B cell (primary cell): ENCODE results near the gene NPPA. TPM values are rescaled to one million over a fixed set of nuclear protein-coding genes. Genes with fewer than 3 reads are reported as not detected.
A peak's percentile ranks its signal among the peaks of the same experiment; 100 is the strongest.

Source experiments
- ATAC-seq: fragments of 200-7000 bp; cut with Tn5 transposase; one replicate; pipeline ENCODE4 v1.10.0; 2021; ENCODE audit warnings: low read depth, mild to moderate bottlenecking, moderate number of reproducible peaks, moderate library complexity
- CTCF ChIA-PET: fragments of 350-600 bp; sonication (Branson Sonifier 250); formaldehyde crosslinking; loops from one replicate; lab custom pipeline; 2021; ENCODE audit warnings: antibody characterized with exemption, inconsistent platforms; lab: Charles Lee
- POLR2A ChIA-PET: fragments of 350-600 bp; sonication (Branson Sonifier 250); formaldehyde crosslinking; loops from one replicate; lab custom pipeline; 2021; ENCODE audit warnings: antibody characterized with exemption; lab: Charles Lee
- DNase-seq: peaks from one replicate; pipeline ENCODE4 v3.0.0; 2013
- H2AFZ ChIP-seq: 2 replicates; pipeline ENCODE4 v1.6.1; 2012; ENCODE audit warnings: mild to moderate bottlenecking, low read depth, low read length; ENCODE audit not compliant: insufficient read depth, poor library complexity, severe bottlenecking
- H3K27ac ChIP-seq, 2 donors: 1 replicate in 1 of 2; 2 replicates in 1 of 2; pipeline ENCODE4 v1.5.1; 2012 to 2013; ENCODE audit warnings: low read length in 2 of 2, mild to moderate bottlenecking in 2 of 2, moderate library complexity in 1 of 2
- H3K27me3 ChIP-seq, 4 experiments: fragments of 200-600 bp in 1 of 4; sonication (generic) in 1 of 4; replicated peaks in 1 of 4; 1 replicate in 2 of 4; 2 replicates in 2 of 4; pipeline versions ENCODE4 v1.6.1 to v1.7.0; 2013 to 2016; ENCODE audit warnings: low read length in 3 of 4, mild to moderate bottlenecking in 2 of 4, mixed read lengths in 1 of 4, moderate library complexity in 1 of 4; ENCODE audit not compliant: insufficient read depth in 4 of 4, control insufficient read depth in 3 of 4; ENCODE audit errors: control extremely low read depth in 1 of 4
- H3K36me3 ChIP-seq, 2 experiments: replicated peaks in 1 of 2; 1 replicate in 1 of 2; 2 replicates in 1 of 2; pipeline versions ENCODE4 v1.6.1 to v1.7.1; 2013; ENCODE audit warnings: low read length in 1 of 2; ENCODE audit not compliant: insufficient read depth in 2 of 2, control insufficient read depth in 1 of 2; ENCODE audit errors: control extremely low read depth in 1 of 2, extremely low read depth in 1 of 2
- H3K4me1 ChIP-seq, 2 donors: fragments of 200-600 bp in 1 of 2; sonication (generic) in 1 of 2; 1 replicate in 1 of 2; 2 replicates in 1 of 2; pipeline versions ENCODE4 v1.5.1 to v1.6.1; 2013 to 2017; ENCODE audit warnings: low read length in 2 of 2; ENCODE audit not compliant: control insufficient read depth in 2 of 2, insufficient read depth in 2 of 2
- H3K4me2 ChIP-seq: replicated peaks from 2 replicates; pipeline ENCODE3; 2012; ENCODE audit warnings: mild to moderate bottlenecking, low read depth, low read length; ENCODE audit not compliant: poor library complexity, severe bottlenecking
- H3K4me3 ChIP-seq, 5 experiments: fragments of 200-600 bp in 1 of 5; sonication (generic) in 1 of 5; 1 replicate in 3 of 5; 2 replicates in 2 of 5; pipeline versions ENCODE4 v1.5.1 to v1.7.0; 2011 to 2016; ENCODE audit warnings: low read length in 4 of 5, mild to moderate bottlenecking in 4 of 5, low read depth in 2 of 5, control low read depth in 1 of 5, moderate library complexity in 1 of 5; ENCODE audit not compliant: insufficient read depth in 1 of 5; ENCODE audit errors: control extremely low read depth in 1 of 5, extremely low read depth in 1 of 5
- H3K79me2 ChIP-seq: fragments of 200-600 bp; sonication (generic); one replicate; pipeline ENCODE4 v1.6.0; 2016; ENCODE audit warnings: low read length; ENCODE audit not compliant: control insufficient read depth, insufficient read depth
- H3K9ac ChIP-seq: fragments of 200-600 bp; sonication (generic); 2 replicates; pipeline ENCODE4 v1.6.1; 2017; ENCODE audit warnings: mild to moderate bottlenecking, low read length, moderate library complexity
- H3K9me3 ChIP-seq, 3 donors: one replicate each; pipeline versions ENCODE4 v1.6.1 to v1.7.1; 2013; ENCODE audit warnings: low read length in 2 of 3; ENCODE audit not compliant: control insufficient read depth in 2 of 3, insufficient read depth in 1 of 3; ENCODE audit errors: control extremely low read depth in 1 of 3
- H4K20me1 ChIP-seq: 2 replicates; pipeline ENCODE4 v1.6.0; 2012; ENCODE audit warnings: mild to moderate bottlenecking, low read length; ENCODE audit not compliant: insufficient read depth, control insufficient read depth, poor library complexity, severe bottlenecking
- H3K27ac Mint-ChIP-seq: one replicate; pipeline ENCODE4 v1.8.0; 2021; ENCODE audit warnings: mixed read lengths
- H3K27me3 Mint-ChIP-seq: one replicate; pipeline ENCODE4 v1.8.0; 2021; ENCODE audit warnings: mixed read lengths
- H3K4me1 Mint-ChIP-seq: one replicate; pipeline ENCODE4 v1.8.0; 2021; ENCODE audit warnings: mixed read lengths
- H3K4me3 Mint-ChIP-seq: one replicate; pipeline ENCODE4 v1.8.0; 2021; ENCODE audit warnings: mixed read lengths
- H3K9me3 Mint-ChIP-seq: one replicate; pipeline ENCODE4 v1.8.0; 2022; ENCODE audit warnings: mixed read lengths; ENCODE audit not compliant: insufficient read depth
- EZH2 ChIP-seq: IDR thresholded peaks from 2 replicates; pipeline ENCODE4 v1.6.1; 2012; ENCODE audit warnings: borderline replicate concordance, low read depth, mild to moderate bottlenecking, moderate library complexity, low read length; ENCODE audit not compliant: insufficient read depth, poor library complexity, severe bottlenecking
- WGBS: methylation state at CpG from one replicate; pipeline ENCODE4 v1.1.5; 2013; ENCODE audit warnings: missing lambda C conversion rate; ENCODE audit not compliant: insufficient coverage; 5-methylcytosine and 5-hydroxymethylcytosine counted together
- intact Hi-C: fragments of 100-400 bp; cut with micrococcal nuclease; formaldehyde crosslinking; loops from one replicate; pipeline ENCODE4 v1.10.0; 2022
- polyA plus RNA-seq: library from polyadenylated mRNA; depleted of rRNA; stranded (reverse); fragments of >200 nt; gene quantifications from 2 replicates; pipeline ENCODE4 v1.2.3, GENCODE V29; 2012
- total RNA-seq, 2 donors: library from RNA; stranded (reverse); fragments of 120-200 nt in 1 of 2; gene quantifications; 1 replicate in 1 of 2; 2 replicates in 1 of 2; pipeline versions ENCODE4 v1.2.3 to v1.2.4, GENCODE V29; 2013 to 2022
- TF ChIP-seq, protein P1 (sequence below): fragments of 200-600 bp; IDR thresholded peaks from one replicate; pipeline ENCODE4 v1.8.0; 2022; ENCODE audit warnings: antibody characterized with exemption, mild to moderate bottlenecking

Gene NPPA
- total and polyA plus RNA-seq, 2 donors (not counting 1 experiment from before 2014, with no cell fraction given): not detected

DNA sequence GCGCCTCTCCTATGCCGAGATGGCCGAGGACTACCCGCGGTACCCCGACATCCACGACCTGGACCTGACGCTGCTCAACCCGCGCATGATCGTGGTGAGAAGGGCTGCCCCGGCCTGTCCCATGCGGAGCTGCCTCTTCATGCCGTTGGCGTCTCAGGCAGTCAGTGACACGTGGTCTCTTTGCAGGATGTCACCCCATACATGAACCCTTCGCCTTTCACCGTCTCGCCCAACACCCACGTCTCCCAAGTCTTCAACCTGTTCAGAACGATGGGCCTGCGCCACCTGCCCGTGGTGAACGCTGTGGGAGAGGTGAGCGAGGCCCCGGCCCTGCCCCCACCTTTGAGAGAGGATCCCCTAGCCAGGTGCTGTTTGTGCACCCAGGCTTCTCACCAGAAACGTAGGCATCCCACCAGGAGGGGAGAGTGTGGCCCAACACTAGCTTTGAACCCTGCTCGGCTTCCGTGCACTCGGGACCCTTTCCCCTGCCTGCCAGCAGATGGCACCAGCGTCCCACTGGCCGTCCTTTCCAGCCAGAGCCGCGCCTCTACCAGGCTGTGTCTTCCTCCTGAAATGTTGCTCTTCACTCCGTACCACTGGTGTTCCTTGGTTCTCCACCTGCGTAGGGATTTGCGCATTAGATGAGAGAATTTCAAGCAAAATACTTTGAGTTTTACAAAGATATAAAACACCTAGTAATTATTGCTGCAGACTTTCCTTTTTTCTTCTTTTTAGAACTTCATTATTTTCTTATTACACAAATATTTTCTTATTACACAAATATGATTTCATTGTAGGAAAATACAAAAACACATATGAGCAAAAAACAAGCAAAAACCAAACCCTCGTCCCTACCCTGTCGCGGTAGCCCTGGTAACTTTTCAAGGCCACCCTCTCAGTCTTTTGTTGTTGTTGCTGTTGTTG lies 9.0 kb downstream of the NPPA start:
- Mint-ChIP-seq H3K27ac (peak overlapping the region; percentile 23), H3K9me3 (no peaks in the 10 kb centered on the region), H3K4me1 (peaks cover 27% of the 10 kb centered on the region), H3K27me3 (no peaks in the 10 kb centered on the region), H3K4me3 (no peak overlapping the region)
- DNase-seq (peak; percentile 74), ATAC-seq (peak; percentile 84)
- Histone ChIP-seq H3K27ac (no peak overlapping the region), H3K79me2 (peaks cover 3% of the 10 kb centered on the region), H4K20me1 (peaks cover 27% of the 10 kb centered on the region), H3K4me1 (peaks cover 14 to 22% of the 10 kb centered on the region in 2 donors), H3K9me3 (no peaks in the 10 kb centered on the region), H2AFZ (no peak overlapping the region), H3K4me3 (no peak overlapping the region), H3K36me3 (peaks cover 0 to 85% of the 10 kb centered on the region in 2 experiments), H3K27me3 (no peaks in the 10 kb centered on the region), H3K4me2 (no peak overlapping the region), H3K9ac (no peak overlapping the region)
- TF ChIP-seq, protein P1, sequence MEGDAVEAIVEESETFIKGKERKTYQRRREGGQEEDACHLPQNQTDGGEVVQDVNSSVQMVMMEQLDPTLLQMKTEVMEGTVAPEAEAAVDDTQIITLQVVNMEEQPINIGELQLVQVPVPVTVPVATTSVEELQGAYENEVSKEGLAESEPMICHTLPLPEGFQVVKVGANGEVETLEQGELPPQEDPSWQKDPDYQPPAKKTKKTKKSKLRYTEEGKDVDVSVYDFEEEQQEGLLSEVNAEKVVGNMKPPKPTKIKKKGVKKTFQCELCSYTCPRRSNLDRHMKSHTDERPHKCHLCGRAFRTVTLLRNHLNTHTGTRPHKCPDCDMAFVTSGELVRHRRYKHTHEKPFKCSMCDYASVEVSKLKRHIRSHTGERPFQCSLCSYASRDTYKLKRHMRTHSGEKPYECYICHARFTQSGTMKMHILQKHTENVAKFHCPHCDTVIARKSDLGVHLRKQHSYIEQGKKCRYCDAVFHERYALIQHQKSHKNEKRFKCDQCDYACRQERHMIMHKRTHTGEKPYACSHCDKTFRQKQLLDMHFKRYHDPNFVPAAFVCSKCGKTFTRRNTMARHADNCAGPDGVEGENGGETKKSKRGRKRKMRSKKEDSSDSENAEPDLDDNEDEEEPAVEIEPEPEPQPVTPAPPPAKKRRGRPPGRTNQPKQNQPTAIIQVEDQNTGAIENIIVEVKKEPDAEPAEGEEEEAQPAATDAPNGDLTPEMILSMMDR: peak; percentile 98
- no peak for TF ChIP-seq EZH2
- 73% methylated on average over 35 of the region's 40 CpGs for WGBS
- ChIA-PET POLR2A (interaction anchor here (0.7 kb wide), 1 partner anchor 70 kb away, joined by 6 read pairs; no protein-coding TSS in a partner anchor), CTCF (interaction anchor here (0.6 to 5.0 kb wide), 25 partner anchors 10 to 1594 kb away, joined by 3 to 36 read pairs (median 4); partner anchors contain the start of genes CLCN6, MTHFR and NPPA)
- intact Hi-C loops: loop anchor here (1.0 kb wide), 2 partner anchors 56 to 69 kb away; no protein-coding TSS in a partner anchor
